ENCODE measurements around the gene ARAP1.

Gene ARAP1

DNA sequence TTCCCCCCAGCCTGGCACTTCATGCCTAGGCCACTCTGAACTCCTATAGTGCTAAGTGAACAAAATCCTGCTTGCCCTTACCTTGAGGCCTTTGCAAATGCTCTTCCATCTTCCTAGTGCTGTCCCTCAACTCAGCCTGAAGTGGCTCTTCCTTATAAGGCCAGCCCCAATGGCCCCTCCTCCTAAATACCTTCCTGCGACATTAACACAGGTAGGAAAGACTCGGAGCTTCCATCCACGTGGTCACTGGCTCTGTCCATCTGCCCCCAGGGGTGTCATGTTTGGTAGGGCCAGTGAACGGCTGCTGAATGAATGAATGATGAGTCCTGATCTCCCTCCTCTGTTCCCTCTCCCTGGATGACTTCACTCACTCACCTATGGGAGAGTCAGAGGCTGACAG is 82.2 kb downstream of the ARAP1 start:
- Mint-ChIP-seq H3K4me1 (peaks cover 20% of the 10 kb centered on the region), H3K27me3 (ENCODE audit: low read depth, poor library complexity) (peaks cover 37% of the 10 kb centered on the region), H3K4me3 (no peak overlapping the region), H3K27ac (no peak overlapping the region), H3K9me3 (no peaks in the 10 kb centered on the region), H3K36me3 (ENCODE audit: low read depth) (no peaks in the 10 kb centered on the region)
- no peak for DNase-seq
- TF ChIP-seq, protein P1, sequence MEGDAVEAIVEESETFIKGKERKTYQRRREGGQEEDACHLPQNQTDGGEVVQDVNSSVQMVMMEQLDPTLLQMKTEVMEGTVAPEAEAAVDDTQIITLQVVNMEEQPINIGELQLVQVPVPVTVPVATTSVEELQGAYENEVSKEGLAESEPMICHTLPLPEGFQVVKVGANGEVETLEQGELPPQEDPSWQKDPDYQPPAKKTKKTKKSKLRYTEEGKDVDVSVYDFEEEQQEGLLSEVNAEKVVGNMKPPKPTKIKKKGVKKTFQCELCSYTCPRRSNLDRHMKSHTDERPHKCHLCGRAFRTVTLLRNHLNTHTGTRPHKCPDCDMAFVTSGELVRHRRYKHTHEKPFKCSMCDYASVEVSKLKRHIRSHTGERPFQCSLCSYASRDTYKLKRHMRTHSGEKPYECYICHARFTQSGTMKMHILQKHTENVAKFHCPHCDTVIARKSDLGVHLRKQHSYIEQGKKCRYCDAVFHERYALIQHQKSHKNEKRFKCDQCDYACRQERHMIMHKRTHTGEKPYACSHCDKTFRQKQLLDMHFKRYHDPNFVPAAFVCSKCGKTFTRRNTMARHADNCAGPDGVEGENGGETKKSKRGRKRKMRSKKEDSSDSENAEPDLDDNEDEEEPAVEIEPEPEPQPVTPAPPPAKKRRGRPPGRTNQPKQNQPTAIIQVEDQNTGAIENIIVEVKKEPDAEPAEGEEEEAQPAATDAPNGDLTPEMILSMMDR (IDR thresholded peaks at IDR 0.05) = no peak

DNA sequence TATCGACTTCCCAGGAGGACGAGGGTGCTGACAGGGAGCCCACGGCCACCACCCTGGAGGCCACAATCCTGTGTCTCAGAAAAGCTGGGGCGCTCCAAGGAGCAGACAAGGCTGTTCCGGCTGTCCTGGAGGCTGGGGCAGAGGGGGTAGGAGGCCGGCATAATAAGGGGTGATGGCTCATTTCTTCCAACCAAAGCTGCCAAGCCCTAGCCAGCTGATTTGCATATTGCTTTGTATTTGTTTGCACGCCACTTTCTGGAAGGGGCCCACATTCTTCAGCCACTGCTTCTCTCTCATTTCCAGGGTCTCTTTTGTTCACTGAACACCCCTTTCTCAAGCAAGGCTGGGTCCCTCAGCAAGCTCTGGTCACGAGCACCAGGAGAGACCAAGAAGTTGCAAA is 82.7 kb downstream of the ARAP1 start:
- H3K9me3 Mint-ChIP-seq = no peaks in the 10 kb centered on the region
- H3K27me3 Mint-ChIP-seq (ENCODE audit: low read depth, poor library complexity) = peaks cover 32% of the 10 kb centered on the region
- no peaks in the 10 kb centered on the region for H3K36me3 Mint-ChIP-seq (ENCODE audit: low read depth)
- H3K27ac Mint-ChIP-seq = no peak overlapping the region
- H3K4me3 Mint-ChIP-seq = no peak overlapping the region
- DNase-seq = no peak
- TF ChIP-seq, protein P1 (IDR thresholded peaks at IDR 0.05) = no peak
- peaks cover 20% of the 10 kb centered on the region for H3K4me1 Mint-ChIP-seq

DNA sequence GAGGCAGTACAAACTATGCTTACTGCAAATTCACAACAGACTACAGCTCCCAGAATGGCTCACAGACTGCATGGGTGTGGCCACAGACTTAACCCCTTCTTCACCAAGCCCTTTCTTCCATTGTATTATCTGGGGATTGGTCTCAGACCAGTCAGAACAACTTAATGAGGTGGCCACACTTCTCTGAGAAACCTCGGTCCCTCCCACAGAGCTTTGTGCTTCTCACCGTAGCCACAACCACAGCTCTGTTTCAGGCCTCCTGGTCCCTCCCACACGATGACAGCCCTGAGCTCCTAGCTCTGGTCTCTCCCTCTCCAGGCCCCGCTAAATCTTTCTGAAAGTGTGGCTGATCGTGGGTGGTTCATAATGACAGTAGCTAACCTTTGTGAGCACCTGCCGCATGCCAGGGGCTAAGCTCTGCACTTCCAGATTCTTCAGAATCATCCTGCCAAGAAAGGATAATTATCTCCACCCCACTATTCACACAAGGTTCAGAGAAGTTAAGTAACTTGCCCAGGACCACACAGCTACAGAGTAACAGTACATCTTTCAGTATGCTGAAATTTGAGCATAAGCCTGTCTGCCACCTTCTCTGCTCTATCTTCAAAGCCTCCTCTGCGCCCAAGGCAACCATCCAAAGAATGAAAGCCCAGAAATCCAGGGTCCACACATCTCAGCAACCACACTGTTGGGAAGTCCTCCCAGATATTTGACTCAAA is 83.4 kb downstream of the ARAP1 start:
- Mint-ChIP-seq H3K36me3 (ENCODE audit: low read depth) (no peaks in the 10 kb centered on the region), H3K4me1 (peaks cover 20% of the 10 kb centered on the region), H3K27ac (no peak overlapping the region), H3K9me3 (no peaks in the 10 kb centered on the region), H3K4me3 (no peak overlapping the region), H3K27me3 (ENCODE audit: low read depth, poor library complexity) (peaks cover 24% of the 10 kb centered on the region)
- TF ChIP-seq, protein P1 (IDR thresholded peaks at IDR 0.05) = no peak
- DNase-seq = no peak

DNA sequence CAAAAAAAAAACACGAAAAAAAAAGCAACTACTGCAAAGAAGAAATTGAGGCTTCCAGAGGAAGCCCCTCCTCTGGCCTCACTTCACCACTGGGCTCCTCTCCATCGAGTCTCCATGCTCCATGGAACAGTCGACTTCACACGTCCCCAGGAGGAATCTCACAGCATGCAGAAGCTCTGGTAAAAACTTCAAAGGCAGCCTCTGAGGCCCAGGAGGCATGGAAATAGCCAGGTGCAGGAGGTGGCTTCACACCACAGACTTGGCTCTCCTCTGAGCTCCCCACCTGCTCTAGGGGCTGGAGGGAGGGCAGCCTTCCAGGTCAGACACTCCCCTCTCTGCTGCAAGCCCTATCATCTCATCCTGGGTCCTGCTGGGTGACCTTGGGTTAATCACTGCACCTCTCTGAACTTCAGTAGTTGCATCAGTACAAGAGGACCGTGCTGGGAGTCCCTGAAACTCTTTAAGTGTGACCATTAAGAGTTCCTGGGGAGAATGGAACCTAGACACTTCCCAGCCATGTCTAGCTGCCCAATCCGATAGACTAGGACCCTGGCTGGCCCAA is 86.2 kb downstream of the ARAP1 start:
- H3K27ac Mint-ChIP-seq = no peak overlapping the region
- no peaks in the 10 kb centered on the region for H3K9me3 Mint-ChIP-seq
- H3K4me3 Mint-ChIP-seq = no peak overlapping the region
- DNase-seq = no peak
- no peaks in the 10 kb centered on the region for H3K36me3 Mint-ChIP-seq (ENCODE audit: low read depth)
- H3K27me3 Mint-ChIP-seq (ENCODE audit: low read depth, poor library complexity) = peaks cover 13% of the 10 kb centered on the region
- peaks cover 26% of the 10 kb centered on the region for H3K4me1 Mint-ChIP-seq
- TF ChIP-seq, protein P1 (IDR thresholded peaks at IDR 0.05) = no peak

DNA sequence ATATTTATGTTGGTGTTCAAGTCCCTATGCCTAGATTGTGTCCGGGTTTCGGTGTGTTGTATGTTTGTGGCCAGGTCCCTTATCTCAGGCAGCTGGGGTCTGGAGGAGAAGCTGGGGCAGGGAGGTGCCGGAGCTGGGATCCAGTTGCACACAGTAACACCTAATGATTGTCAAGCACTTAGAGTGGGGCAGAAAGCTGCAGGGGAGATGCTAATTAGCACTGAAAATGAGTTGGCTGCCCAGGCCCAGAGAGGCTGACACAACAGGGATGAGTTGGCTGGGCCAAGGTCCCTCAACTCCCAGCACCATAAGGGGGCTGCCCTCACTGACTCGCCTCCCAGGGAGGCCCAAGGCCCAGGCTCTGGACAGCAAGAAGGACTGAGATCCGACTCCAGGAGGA is 90.2 kb downstream of the ARAP1 start:
- Mint-ChIP-seq H3K36me3 (ENCODE audit: low read depth) (no peaks in the 10 kb centered on the region), H3K27me3 (ENCODE audit: low read depth, poor library complexity) (peaks cover 16% of the 10 kb centered on the region), H3K4me3 (no peak overlapping the region), H3K27ac (no peak overlapping the region), H3K9me3 (no peaks in the 10 kb centered on the region), H3K4me1 (peaks cover 16% of the 10 kb centered on the region)
- TF ChIP-seq, protein P1 (IDR thresholded peaks at IDR 0.05) = no peak
- no peak for DNase-seq

DNA sequence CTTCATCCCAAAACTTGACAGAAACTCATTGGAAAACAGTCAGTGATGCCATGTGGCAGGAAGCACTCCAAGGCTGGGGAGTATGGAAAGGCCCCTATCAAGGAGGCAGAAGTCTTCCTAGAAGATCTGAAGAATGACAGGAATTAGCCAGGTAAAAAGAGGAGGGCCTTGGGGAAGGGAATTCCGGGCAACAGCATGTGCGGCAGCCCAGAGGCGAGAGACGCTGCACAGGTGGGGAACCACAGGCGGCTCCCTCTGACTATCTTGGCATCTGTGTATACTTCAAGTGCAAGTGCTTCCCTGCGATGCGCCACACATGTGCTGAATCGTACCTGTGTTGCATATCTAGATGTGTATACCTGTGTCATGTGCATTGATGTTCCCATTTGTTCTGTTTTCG is 90.7 kb downstream of the ARAP1 start:
- DNase-seq = no peak

More for the DNA sequence above, 90.7 kb downstream of the ARAP1 start:
- no peaks in the 10 kb centered on the region for H3K36me3 Mint-ChIP-seq (ENCODE audit: low read depth)
- H3K27ac Mint-ChIP-seq = no peak overlapping the region
- H3K4me3 Mint-ChIP-seq = no peak overlapping the region
- peaks cover 22% of the 10 kb centered on the region for H3K4me1 Mint-ChIP-seq
- TF ChIP-seq, protein P1 (IDR thresholded peaks at IDR 0.05) = no peak
- H3K9me3 Mint-ChIP-seq = no peaks in the 10 kb centered on the region
- peaks cover 16% of the 10 kb centered on the region for H3K27me3 Mint-ChIP-seq (ENCODE audit: low read depth, poor library complexity)

All from nephron progenitor cell (in vitro differentiated cells).